ENCODE data around the gene TTLL7. TPM values are rescaled to one million over a fixed set of nuclear protein-coding genes. Genes with fewer than 3 reads are reported as not detected.

The TTLL7 gene
- total RNA-seq, 1 donor from 2014 or later: 0.79 TPM

DNA sequence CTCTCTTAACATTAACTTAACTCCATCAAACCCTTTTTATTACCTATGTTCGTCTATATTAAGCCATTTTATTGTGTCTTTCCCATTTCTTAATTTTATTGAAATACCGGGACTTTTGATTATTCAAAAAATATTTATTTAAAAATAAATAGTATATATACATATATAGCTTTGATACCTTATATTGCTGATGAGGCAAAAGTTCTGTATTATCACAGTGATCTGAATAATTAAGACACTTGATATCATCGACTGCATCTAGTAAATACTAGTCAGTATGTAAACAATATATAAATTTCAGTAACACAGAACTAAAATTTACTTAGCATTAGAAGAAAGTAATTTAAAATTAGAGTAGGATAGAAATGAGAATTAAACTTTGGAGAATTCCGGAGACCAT lies 22.0 kb downstream of the TTLL7 start:
- no peak for FAIRE-seq
- no peak for DNase-seq (ENCODE audit: low read depth)

DNA sequence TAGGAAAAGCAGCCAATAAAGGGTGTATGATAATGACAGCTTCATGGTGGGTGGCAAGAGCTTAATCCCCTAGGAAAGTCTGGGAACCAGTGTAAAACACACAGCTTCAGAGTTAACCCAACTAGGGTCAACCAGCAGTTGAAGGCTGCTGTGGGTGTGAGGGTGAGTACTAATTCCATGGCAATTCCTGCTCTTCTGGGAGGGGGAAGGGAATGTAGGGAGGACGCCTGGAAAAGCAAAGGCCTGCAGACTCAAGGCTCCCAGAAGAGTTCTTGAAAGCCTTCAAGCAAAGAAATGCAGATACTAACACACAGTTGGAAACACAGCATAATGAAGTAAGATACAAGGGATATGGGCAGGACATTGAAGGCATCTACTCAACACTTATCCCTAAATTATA lies 28.1 kb downstream of the TTLL7 start:
- TF ChIP-seq, protein P1, sequence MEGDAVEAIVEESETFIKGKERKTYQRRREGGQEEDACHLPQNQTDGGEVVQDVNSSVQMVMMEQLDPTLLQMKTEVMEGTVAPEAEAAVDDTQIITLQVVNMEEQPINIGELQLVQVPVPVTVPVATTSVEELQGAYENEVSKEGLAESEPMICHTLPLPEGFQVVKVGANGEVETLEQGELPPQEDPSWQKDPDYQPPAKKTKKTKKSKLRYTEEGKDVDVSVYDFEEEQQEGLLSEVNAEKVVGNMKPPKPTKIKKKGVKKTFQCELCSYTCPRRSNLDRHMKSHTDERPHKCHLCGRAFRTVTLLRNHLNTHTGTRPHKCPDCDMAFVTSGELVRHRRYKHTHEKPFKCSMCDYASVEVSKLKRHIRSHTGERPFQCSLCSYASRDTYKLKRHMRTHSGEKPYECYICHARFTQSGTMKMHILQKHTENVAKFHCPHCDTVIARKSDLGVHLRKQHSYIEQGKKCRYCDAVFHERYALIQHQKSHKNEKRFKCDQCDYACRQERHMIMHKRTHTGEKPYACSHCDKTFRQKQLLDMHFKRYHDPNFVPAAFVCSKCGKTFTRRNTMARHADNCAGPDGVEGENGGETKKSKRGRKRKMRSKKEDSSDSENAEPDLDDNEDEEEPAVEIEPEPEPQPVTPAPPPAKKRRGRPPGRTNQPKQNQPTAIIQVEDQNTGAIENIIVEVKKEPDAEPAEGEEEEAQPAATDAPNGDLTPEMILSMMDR (IDR thresholded peaks at IDR 0.05; ENCODE audit: insufficient read depth, low read length, severe bottlenecking): no peak
- DNase-seq (ENCODE audit: low read depth) (no peak), FAIRE-seq (no peak)
- Histone ChIP-seq H3K36me3 (ENCODE audit: control insufficient read depth, insufficient read depth, low read length) (no peaks in the 10 kb centered on the region), H3K4me3 (ENCODE audit: low read depth, low read length) (no peak overlapping the region), H3K27me3 (ENCODE audit: control insufficient read depth, insufficient read depth, low read length) (no peaks in the 10 kb centered on the region)

More for the DNA sequence above, 22.0 kb downstream of the TTLL7 start:
- no peak overlapping the region for H3K4me3 ChIP-seq (ENCODE audit: low read depth, low read length)
- no peaks in the 10 kb centered on the region for H3K27me3 ChIP-seq (ENCODE audit: control insufficient read depth, insufficient read depth, low read length)
- H3K36me3 ChIP-seq (ENCODE audit: control insufficient read depth, insufficient read depth, low read length): no peaks in the 10 kb centered on the region
- TF ChIP-seq, protein P1 (IDR thresholded peaks at IDR 0.05; ENCODE audit: insufficient read depth, low read length, severe bottlenecking): no peak

DNA sequence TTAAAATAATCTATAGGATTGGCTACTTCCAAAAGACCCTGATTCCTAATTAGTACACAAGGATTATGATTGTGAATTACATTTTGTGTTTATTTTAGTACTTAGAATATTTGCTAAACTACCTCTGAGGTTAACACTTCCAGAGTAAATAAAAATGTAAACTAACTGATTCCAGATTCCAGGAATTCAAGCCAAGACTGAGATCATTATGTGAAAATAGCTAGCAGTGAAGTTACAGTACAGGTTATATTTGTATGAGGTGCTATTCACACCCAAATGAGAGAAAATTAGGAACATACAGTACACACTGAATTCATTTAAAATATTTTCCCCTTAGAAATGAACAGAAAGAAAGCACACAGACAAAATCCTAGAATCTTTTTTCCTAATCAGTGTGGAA lies 28.8 kb downstream of the TTLL7 start:
- TF ChIP-seq, protein P1 (IDR thresholded peaks at IDR 0.05; ENCODE audit: insufficient read depth, low read length, severe bottlenecking): no peak
- Histone ChIP-seq H3K27me3 (ENCODE audit: control insufficient read depth, insufficient read depth, low read length) (no peaks in the 10 kb centered on the region), H3K36me3 (ENCODE audit: control insufficient read depth, insufficient read depth, low read length) (no peaks in the 10 kb centered on the region), H3K4me3 (ENCODE audit: low read depth, low read length) (no peak overlapping the region)
- FAIRE-seq (no peak), DNase-seq (ENCODE audit: low read depth) (no peak)

DNA sequence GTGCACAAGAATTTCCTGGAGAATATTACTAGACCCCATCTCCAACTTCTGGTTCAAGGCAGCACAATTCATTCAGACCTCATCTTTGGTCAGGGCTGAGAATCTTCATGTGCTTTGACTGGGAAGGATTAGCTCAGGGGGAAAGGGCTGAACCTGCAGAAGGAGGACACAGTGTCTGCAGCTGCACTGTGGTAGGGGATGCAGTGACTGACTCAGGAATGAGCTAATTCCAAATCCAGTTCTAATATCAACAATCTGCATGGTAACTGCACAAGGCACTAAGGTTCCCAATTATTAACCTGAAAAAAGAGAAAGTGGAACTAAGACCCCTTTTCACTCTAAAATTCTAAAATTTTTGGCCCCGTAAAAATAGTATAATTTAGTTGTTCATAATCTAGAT lies 31.6 kb downstream of the TTLL7 start:
- H3K27me3 ChIP-seq (ENCODE audit: control insufficient read depth, insufficient read depth, low read length): no peaks in the 10 kb centered on the region
- no peaks in the 10 kb centered on the region for H3K36me3 ChIP-seq (ENCODE audit: control insufficient read depth, insufficient read depth, low read length)
- TF ChIP-seq, protein P1 (IDR thresholded peaks at IDR 0.05; ENCODE audit: insufficient read depth, low read length, severe bottlenecking): no peak
- no peak for FAIRE-seq
- H3K4me3 ChIP-seq (ENCODE audit: low read depth, low read length): no peak overlapping the region
- DNase-seq (ENCODE audit: low read depth): no peak

DNA sequence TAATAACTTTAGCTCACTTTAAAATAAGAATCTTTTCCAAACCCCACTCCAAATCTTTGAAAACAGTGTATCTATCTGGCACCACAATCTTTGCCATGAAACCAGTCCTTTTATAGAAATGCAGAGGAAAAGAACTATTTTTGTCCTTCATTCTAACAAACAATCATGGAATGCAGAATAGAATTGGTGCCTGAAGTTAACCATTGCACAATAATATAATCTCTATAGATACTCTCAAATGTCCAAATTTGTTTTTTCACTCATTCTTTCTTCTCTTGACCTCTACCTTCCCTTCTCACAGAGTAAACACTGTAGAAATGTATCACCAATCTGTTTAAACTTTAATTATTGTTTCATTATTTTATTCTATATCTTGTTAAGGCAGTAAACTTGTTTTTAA lies 34.8 kb downstream of the TTLL7 start:
- no peak for DNase-seq (ENCODE audit: low read depth)
- TF ChIP-seq, protein P1 (IDR thresholded peaks at IDR 0.05; ENCODE audit: insufficient read depth, low read length, severe bottlenecking): no peak
- Histone ChIP-seq H3K4me3 (ENCODE audit: low read depth, low read length) (no peak overlapping the region), H3K27me3 (ENCODE audit: control insufficient read depth, insufficient read depth, low read length) (no peaks in the 10 kb centered on the region), H3K36me3 (ENCODE audit: control insufficient read depth, insufficient read depth, low read length) (no peaks in the 10 kb centered on the region)
- no peak for FAIRE-seq

DNA sequence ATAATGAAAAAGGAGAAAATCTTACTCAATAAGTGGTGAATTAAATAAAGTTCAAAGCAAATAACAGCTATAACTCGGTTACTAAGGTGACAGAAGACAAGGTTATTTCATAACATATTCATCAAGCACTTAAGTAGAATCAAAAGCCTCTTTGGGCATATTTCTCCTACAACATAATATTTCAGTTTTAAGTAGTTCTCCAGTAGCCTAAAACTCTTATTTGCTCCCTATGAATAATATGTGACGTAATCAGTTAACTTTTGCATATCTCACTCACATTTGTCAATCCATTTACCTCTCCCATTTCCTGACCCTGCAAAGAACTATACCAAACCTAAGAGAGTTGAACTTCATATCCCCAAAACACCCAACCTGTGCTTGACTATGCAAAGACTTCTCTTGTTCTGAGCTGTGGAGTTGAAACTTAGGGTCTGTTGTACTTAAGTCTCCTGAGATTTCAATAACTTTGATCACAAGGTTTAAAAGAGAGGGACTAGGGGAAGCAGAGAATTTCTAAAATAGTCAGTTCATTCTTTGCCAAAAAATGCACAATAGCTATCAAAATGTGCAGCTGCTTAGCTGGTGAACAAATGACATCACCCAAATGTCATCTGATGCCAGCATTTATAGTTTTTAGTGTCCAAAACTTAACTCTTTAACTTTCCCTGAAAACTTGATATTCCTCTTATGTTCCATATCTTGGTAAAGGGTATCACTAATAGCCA lies 37.2 kb downstream of the TTLL7 start:
- FAIRE-seq: no peak
- DNase-seq (ENCODE audit: low read depth): no peak
- Histone ChIP-seq H3K36me3 (ENCODE audit: control insufficient read depth, insufficient read depth, low read length) (no peaks in the 10 kb centered on the region), H3K4me3 (ENCODE audit: low read depth, low read length) (no peak overlapping the region), H3K27me3 (ENCODE audit: control insufficient read depth, insufficient read depth, low read length) (no peaks in the 10 kb centered on the region)
- TF ChIP-seq, protein P1 (IDR thresholded peaks at IDR 0.05; ENCODE audit: insufficient read depth, low read length, severe bottlenecking): no peak

All from bronchial epithelial cell (primary cell).